Caco-2 (cell line): ENCODE data around the gene DHRS7. TPM values are rescaled to one million over a fixed set of nuclear protein-coding genes. Genes with fewer than 3 reads are reported as not detected.

Experiments used
- BruUV-seq: library from RNA; stranded (reverse); fragments of 400-500 nt; replicated peaks from 2 replicates; lab custom pipeline; 2021; lab: Mats Ljungman, UMichigan
- CTCF ChIA-PET: fragments of 300-600 bp; sonication (Branson Sonifier 250); formaldehyde crosslinking; loops from one replicate; lab custom pipeline; 2022; ENCODE audit warnings: antibody characterized with exemption; lab: Charles Lee
- POLR2A ChIA-PET: fragments of 300-600 bp; sonication (Branson Sonifier 250); formaldehyde crosslinking; loops from one replicate; lab custom pipeline; 2022; ENCODE audit warnings: antibody characterized with exemption; lab: Charles Lee
- DNase-seq, 2 experiments: peaks; one replicate each; pipeline versions ENCODE4 v3.0.0 to v3.0.0-alpha.2; 2020 to 2022
- H3K27me3 ChIP-seq: replicated peaks from 2 replicates; pipeline ENCODE4 v1.6.0; 2011; ENCODE audit warnings: low read length; ENCODE audit not compliant: control insufficient read depth, insufficient read depth
- H3K36me3 ChIP-seq: 2 replicates; pipeline ENCODE4 v1.5.1; 2011; ENCODE audit warnings: low read length; ENCODE audit not compliant: control insufficient read depth, insufficient read depth
- H3K4me1 ChIP-seq: fragments of 250-450 bp; sonication (Bioruptor Pico); 2 replicates; pipeline ENCODE4 v1.5.1; 2020; ENCODE audit warnings: mild to moderate bottlenecking
- H3K4me3 ChIP-seq: 2 replicates; pipeline ENCODE4 v1.5.1; 2011; ENCODE audit warnings: low read depth, mild to moderate bottlenecking, control low read depth, low read length
- H3K9me3 ChIP-seq: fragments of 250-450 bp; sonication (Bioruptor Pico); 2 replicates; pipeline ENCODE4 v1.5.1; 2020; ENCODE audit warnings: mild to moderate bottlenecking, moderate library complexity
- H3K27ac Mint-ChIP-seq: one replicate; pipeline ENCODE4 v1.8.0; 2022; ENCODE audit warnings: mixed read lengths; ENCODE audit not compliant: unreplicated experiment
- H3K27me3 Mint-ChIP-seq: one replicate; pipeline ENCODE4 v1.8.0; 2022; ENCODE audit warnings: mixed read lengths; ENCODE audit not compliant: insufficient read depth, unreplicated experiment
- H3K36me3 Mint-ChIP-seq: one replicate; pipeline ENCODE4 v1.8.0; 2022; ENCODE audit warnings: mild to moderate bottlenecking, mixed read lengths; ENCODE audit not compliant: insufficient read depth, unreplicated experiment
- H3K4me1 Mint-ChIP-seq: one replicate; pipeline ENCODE4 v1.8.0; 2022; ENCODE audit warnings: low read depth, mixed read lengths; ENCODE audit not compliant: unreplicated experiment
- H3K4me3 Mint-ChIP-seq: one replicate; pipeline ENCODE4 v1.8.0; 2022; ENCODE audit warnings: mild to moderate bottlenecking, moderate library complexity, mixed read lengths; ENCODE audit not compliant: unreplicated experiment
- H3K9me3 Mint-ChIP-seq: one replicate; pipeline ENCODE4 v1.8.0; 2022; ENCODE audit warnings: mixed read lengths; ENCODE audit not compliant: unreplicated experiment
- CTCF ChIP-seq, 2 experiments: fragments of 200-600 bp in 1 of 2; IDR thresholded peaks; 1 replicate in 1 of 2; 2 replicates in 1 of 2; pipeline versions ENCODE4 v1.5.1 to v1.8.0; 2011 to 2022; ENCODE audit warnings: antibody characterized with exemption in 1 of 2, control low read depth in 1 of 2, inconsistent platforms in 1 of 2, low read depth in 1 of 2, low read length in 1 of 2, mild to moderate bottlenecking in 1 of 2, moderate library complexity in 1 of 2; ENCODE audit not compliant: insufficient read depth in 1 of 2, severe bottlenecking in 1 of 2, unreplicated experiment in 1 of 2
- intact Hi-C: fragments of 100-400 bp; cut with micrococcal nuclease; formaldehyde crosslinking; loops from one replicate; pipeline ENCODE4 v1.10.0; 2022; ENCODE audit not compliant: unreplicated experiment
- total RNA-seq: library from RNA; stranded (reverse); gene quantifications from 2 replicates; pipeline ENCODE4 v1.2.3, GENCODE V29; 2022

The DHRS7 gene
- total RNA-seq, 1 experiment from 2014 or later = 61.6 TPM

- CTCF ChIA-PET = interaction anchor here (1.0 to 1.1 kb wide), 5 partner anchors 119 to 497 kb away, joined by 3 to 6 read pairs (median 4); no protein-coding TSS in a partner anchor
- no peak for TF ChIP-seq CTCF (IDR thresholded peaks at IDR 0.05; ENCODE audit: insufficient read depth in 1 of 2, low read depth in 1 of 2, low read length in 1 of 2, severe bottlenecking in 1 of 2, unreplicated experiment in 1 of 2)
- H3K4me3 ChIP-seq = no peak overlapping the region
- no peaks in the 10 kb centered on the region for H3K36me3 ChIP-seq
- no peak overlapping the region for H3K4me3 Mint-ChIP-seq
- no peaks in the 10 kb centered on the region for H3K4me1 ChIP-seq
- no peaks in the 10 kb centered on the region for H3K27me3 ChIP-seq
- DNase-seq = no peak
- intact Hi-C loops = loop anchor here (10.0 kb wide), 4 partner anchors 268 to 678 kb away; partner anchors contain the start of gene CCDC175
- H3K4me1 Mint-ChIP-seq = no peaks in the 10 kb centered on the region
- H3K9me3 ChIP-seq = peaks cover 5% of the 10 kb centered on the region; the same call in 1 of the 2 replicates
- no peak overlapping the region for H3K27ac Mint-ChIP-seq
- BruUV-seq = no TSS peak
- no peaks in the 10 kb centered on the region for H3K9me3 Mint-ChIP-seq
- H3K27me3 Mint-ChIP-seq = no peaks in the 10 kb centered on the region
- POLR2A ChIA-PET = interaction anchor here (1.0 kb wide), 1 partner anchor 219 kb away, joined by 5 read pairs; no protein-coding TSS in a partner anchor
- no peaks in the 10 kb centered on the region for H3K36me3 Mint-ChIP-seq
These were observed 17.9 kb upstream of the DHRS7 start for GRCh38 chr14:60183138-60183537.

- Mint-ChIP-seq H3K27ac (no peak overlapping the region), H3K9me3 (no peaks in the 10 kb centered on the region), H3K36me3 (no peaks in the 10 kb centered on the region), H3K4me3 (no peak overlapping the region), H3K4me1 (no peaks in the 10 kb centered on the region), H3K27me3 (no peaks in the 10 kb centered on the region)
- POLR2A ChIA-PET = no interaction called here
- no TSS peak for BruUV-seq
- H3K9me3 ChIP-seq = peaks cover 14% of the 10 kb centered on the region; the same call in 1 of the 2 replicates
- CTCF ChIA-PET = no interaction called here
- H3K36me3 ChIP-seq = no peaks in the 10 kb centered on the region
- H3K27me3 ChIP-seq = no peaks in the 10 kb centered on the region
- no peak for DNase-seq
- no peak for TF ChIP-seq CTCF (IDR thresholded peaks at IDR 0.05; ENCODE audit: insufficient read depth in 1 of 2, low read depth in 1 of 2, low read length in 1 of 2, severe bottlenecking in 1 of 2, unreplicated experiment in 1 of 2)
- H3K4me1 ChIP-seq = no peaks in the 10 kb centered on the region
- no peak overlapping the region for H3K4me3 ChIP-seq
- intact Hi-C loops = no loop called here
These were observed 14.3 kb upstream of the DHRS7 start for GRCh38 chr14:60179431-60179869.

GRCh38 chr14:60178820-60179219, 13.6 kb upstream of the DHRS7 start:
- no peaks in the 10 kb centered on the region for H3K4me1 Mint-ChIP-seq
- ChIA-PET POLR2A (no interaction called here), CTCF (no interaction called here)
- no peaks in the 10 kb centered on the region for H3K27me3 Mint-ChIP-seq
- H3K27me3 ChIP-seq = no peaks in the 10 kb centered on the region
- no peaks in the 10 kb centered on the region for H3K9me3 Mint-ChIP-seq
- BruUV-seq = no TSS peak
- H3K4me3 Mint-ChIP-seq = no peak overlapping the region
- H3K27ac Mint-ChIP-seq = no peak overlapping the region
- DNase-seq = no peak
- intact Hi-C loops = no loop called here
- H3K4me1 ChIP-seq = no peaks in the 10 kb centered on the region
- no peak overlapping the region for H3K4me3 ChIP-seq
- peaks cover 14% of the 10 kb centered on the region; the same call in 1 of the 2 replicates for H3K9me3 ChIP-seq
- TF ChIP-seq CTCF (IDR thresholded peaks at IDR 0.05; ENCODE audit: insufficient read depth in 1 of 2, low read depth in 1 of 2, low read length in 1 of 2, severe bottlenecking in 1 of 2, unreplicated experiment in 1 of 2) = no peak
- H3K36me3 Mint-ChIP-seq = no peaks in the 10 kb centered on the region
- no peaks in the 10 kb centered on the region for H3K36me3 ChIP-seq
